ENCODE results near the gene EIF3A. TPM values are rescaled to one million over a fixed set of nuclear protein-coding genes. Genes with fewer than 3 reads are reported as not detected.

The EIF3A gene
- total RNA-seq, 1 donor from 2014 or later = 146 TPM

GRCh38 chr10:119119400-119119799 is 38.8 kb upstream of the EIF3A start:
- Mint-ChIP-seq H3K4me3 (ENCODE audit: unreplicated experiment) (no peak overlapping the region), H3K4me1 (ENCODE audit: low read depth, unreplicated experiment) (peaks cover 10% of the 10 kb centered on the region), H3K9me3 (ENCODE audit: unreplicated experiment) (no peaks in the 10 kb centered on the region), H3K36me3 (ENCODE audit: low read depth, unreplicated experiment) (peaks cover 20% of the 10 kb centered on the region), H3K27ac (ENCODE audit: unreplicated experiment) (no peak overlapping the region), H3K27me3 (ENCODE audit: low read depth, unreplicated experiment) (no peaks in the 10 kb centered on the region)
- Histone ChIP-seq H3K9me3 (ENCODE audit: insufficient read depth, low read depth, low read length) (no peaks in the 10 kb centered on the region), H3K27ac (ENCODE audit: low read depth, low read length) (no peak overlapping the region), H3K36me3 (ENCODE audit: insufficient read depth, low read length) (peaks cover 12% of the 10 kb centered on the region), H3K4me3 (ENCODE audit: insufficient read depth, low read depth, low read length) (no peak overlapping the region), H3K4me2 (ENCODE audit: low read length) (no peak overlapping the region), H3K79me2 (ENCODE audit: insufficient read depth, low read length) (no peaks in the 10 kb centered on the region), H3K27me3 (ENCODE audit: insufficient read depth, low read length) (no peaks in the 10 kb centered on the region), H3K9ac (ENCODE audit: low read length) (no peak overlapping the region), H3K4me1 (ENCODE audit: insufficient read depth, low read length) (peaks cover under 1% of the 10 kb centered on the region), H4K20me1 (ENCODE audit: insufficient read depth, low read length) (no peaks in the 10 kb centered on the region), H2AFZ (ENCODE audit: low read depth, low read length) (no peak overlapping the region)
- no peak for FAIRE-seq
- TF ChIP-seq EZH2 (IDR thresholded peaks at IDR 0.05; ENCODE audit: insufficient read depth, low read length) (no peak), CTCF (IDR thresholded peaks at IDR 0.05; ENCODE audit: insufficient read depth, low read depth, low read length) (no peak)
- no peak for DNase-seq (ENCODE audit: low read depth)

- no peak for TF ChIP-seq EZH2 (IDR thresholded peaks at IDR 0.05; ENCODE audit: insufficient read depth, low read length)
- TF ChIP-seq CTCF (IDR thresholded peaks at IDR 0.05; ENCODE audit: insufficient read depth, low read depth, low read length) = no peak
- DNase-seq (ENCODE audit: low read depth) = no peak
- Mint-ChIP-seq H3K27ac (ENCODE audit: unreplicated experiment) (peak overlapping the region; percentile 9), H3K27me3 (ENCODE audit: low read depth, unreplicated experiment) (no peaks in the 10 kb centered on the region), H3K4me1 (ENCODE audit: low read depth, unreplicated experiment) (peaks cover 18% of the 10 kb centered on the region), H3K36me3 (ENCODE audit: low read depth, unreplicated experiment) (peaks cover 20% of the 10 kb centered on the region), H3K4me3 (ENCODE audit: unreplicated experiment) (no peak overlapping the region), H3K9me3 (ENCODE audit: unreplicated experiment) (no peaks in the 10 kb centered on the region)
- Histone ChIP-seq H3K27ac (ENCODE audit: low read depth, low read length) (no peak overlapping the region), H4K20me1 (ENCODE audit: insufficient read depth, low read length) (no peaks in the 10 kb centered on the region), H3K4me3 (ENCODE audit: insufficient read depth, low read depth, low read length) (no peak overlapping the region), H3K36me3 (ENCODE audit: insufficient read depth, low read length) (peaks cover 12% of the 10 kb centered on the region), H2AFZ (ENCODE audit: low read depth, low read length) (no peak overlapping the region), H3K9ac (ENCODE audit: low read length) (no peak overlapping the region), H3K79me2 (ENCODE audit: insufficient read depth, low read length) (no peaks in the 10 kb centered on the region), H3K9me3 (ENCODE audit: insufficient read depth, low read depth, low read length) (no peaks in the 10 kb centered on the region), H3K27me3 (ENCODE audit: insufficient read depth, low read length) (no peaks in the 10 kb centered on the region), H3K4me1 (ENCODE audit: insufficient read depth, low read length) (peaks cover 7% of the 10 kb centered on the region), H3K4me2 (ENCODE audit: low read length) (no peak overlapping the region)
- FAIRE-seq = no peak
These were observed 37.6 kb upstream of the EIF3A start for GRCh38 chr10:119118231-119118630.

- FAIRE-seq = no peak
- H3K27ac Mint-ChIP-seq (ENCODE audit: unreplicated experiment) = no peak overlapping the region
These were observed 35.8 kb upstream of the EIF3A start for GRCh38 chr10:119116326-119116951.

More at GRCh38 chr10:119116326-119116951, 35.8 kb upstream of the EIF3A start:
- Histone ChIP-seq H3K4me2 (ENCODE audit: low read length) (no peak overlapping the region), H3K4me1 (ENCODE audit: insufficient read depth, low read length) (peaks cover 13% of the 10 kb centered on the region), H3K9me3 (ENCODE audit: insufficient read depth, low read depth, low read length) (no peaks in the 10 kb centered on the region), H3K27me3 (ENCODE audit: insufficient read depth, low read length) (no peaks in the 10 kb centered on the region), H3K27ac (ENCODE audit: low read depth, low read length) (no peak overlapping the region), H3K9ac (ENCODE audit: low read length) (no peak overlapping the region), H3K36me3 (ENCODE audit: insufficient read depth, low read length) (peaks cover 9% of the 10 kb centered on the region), H3K79me2 (ENCODE audit: insufficient read depth, low read length) (no peaks in the 10 kb centered on the region), H2AFZ (ENCODE audit: low read depth, low read length) (no peak overlapping the region), H4K20me1 (ENCODE audit: insufficient read depth, low read length) (no peaks in the 10 kb centered on the region), H3K4me3 (ENCODE audit: insufficient read depth, low read depth, low read length) (no peak overlapping the region)
- Mint-ChIP-seq H3K9me3 (ENCODE audit: unreplicated experiment) (no peaks in the 10 kb centered on the region), H3K4me1 (ENCODE audit: low read depth, unreplicated experiment) (peaks cover 21% of the 10 kb centered on the region), H3K36me3 (ENCODE audit: low read depth, unreplicated experiment) (peaks cover 15% of the 10 kb centered on the region), H3K4me3 (ENCODE audit: unreplicated experiment) (no peak overlapping the region), H3K27me3 (ENCODE audit: low read depth, unreplicated experiment) (no peaks in the 10 kb centered on the region)
- DNase-seq (ENCODE audit: low read depth) = no peak
- no peak for TF ChIP-seq EZH2 (IDR thresholded peaks at IDR 0.05; ENCODE audit: insufficient read depth, low read length)
- no peak for TF ChIP-seq CTCF (IDR thresholded peaks at IDR 0.05; ENCODE audit: insufficient read depth, low read depth, low read length)

All from astrocyte (in vitro differentiated cells and primary cell).